GM10847 (cell line): ENCODE data around the gene ST7L.

ENCODE experiments used
- POLR2A ChIP-seq: IDR thresholded peaks from 2 replicates; pipeline ENCODE4 v1.6.1; 2011; ENCODE audit not compliant: insufficient read length; ENCODE audit errors: extremely low read depth

The ST7L gene

GRCh38 chr1:112576240-112576639 is 42.7 kb downstream of the ST7L start:
- no peak for TF ChIP-seq POLR2A

GRCh38 chr1:112575154-112575804 is 43.7 kb downstream of the ST7L start:
- no peak for TF ChIP-seq POLR2A

- no peak for TF ChIP-seq POLR2A
Measured at GRCh38 chr1:112565800-112566199, 53.1 kb downstream of the ST7L start.

- TF ChIP-seq POLR2A: no peak
Measured at GRCh38 chr1:112564081-112564480, 54.9 kb downstream of the ST7L start.

GRCh38 chr1:112563341-112563740 is 55.6 kb downstream of the ST7L start:
- no peak for TF ChIP-seq POLR2A

- TF ChIP-seq POLR2A: no peak
Measured at GRCh38 chr1:112558634-112559033, 60.3 kb downstream of the ST7L start.

- TF ChIP-seq POLR2A: no peak
Measured at GRCh38 chr1:112557385-112557784, 61.6 kb downstream of the ST7L start.

- no peak for TF ChIP-seq POLR2A
Measured at GRCh38 chr1:112554411-112554810, 64.5 kb downstream of the ST7L start.

GRCh38 chr1:112549590-112549989 is 69.4 kb downstream of the ST7L start:
- no peak for TF ChIP-seq POLR2A

GRCh38 chr1:112548547-112548946 is 70.4 kb downstream of the ST7L start:
- no peak for TF ChIP-seq POLR2A

- no peak for TF ChIP-seq POLR2A
Measured at GRCh38 chr1:112546076-112546475, 72.9 kb downstream of the ST7L start.

- TF ChIP-seq POLR2A: no peak
Measured at GRCh38 chr1:112544751-112545150, 74.2 kb downstream of the ST7L start.

- TF ChIP-seq POLR2A: no peak
Measured at GRCh38 chr1:112544011-112544688, 74.8 kb downstream of the ST7L start.

- TF ChIP-seq POLR2A: no peak
Measured at GRCh38 chr1:112542206-112542973, 76.6 kb downstream of the ST7L start.

- no peak for TF ChIP-seq POLR2A
Measured at GRCh38 chr1:112541299-112541698, 77.6 kb downstream of the ST7L start.

- no peak for TF ChIP-seq POLR2A
Measured at GRCh38 chr1:112540226-112540794, 78.6 kb downstream of the ST7L start.

GRCh38 chr1:112538883-112539282 is 80.1 kb downstream of the ST7L start:
- no peak for TF ChIP-seq POLR2A
